Adrenal gland (tissue), 5 donors: Measurements from ENCODE around the gene PIGN.

Experiments
- CTCF ChIP-seq, 6 experiments: fragments of 450-650 bp in 4 of 6; fragments of 200-600 bp in 2 of 6; sonication (generic) in 1 of 6; IDR thresholded peaks; 1 replicate in 5 of 6; 2 replicates in 1 of 6; pipeline versions ENCODE4 v1.5.1 to v1.8.0; 2016 to 2021; ENCODE audit warnings: antibody characterized with exemption in 6 of 6, mild to moderate bottlenecking in 2 of 6, moderate library complexity in 1 of 6
- POLR2A ChIP-seq, 2 donors: fragments of 450-650 bp; IDR thresholded peaks; one replicate each; pipeline ENCODE4 v1.6.1; 2017; ENCODE audit warnings: antibody characterized with exemption in 2 of 2, mild to moderate bottlenecking in 2 of 2, moderate library complexity in 1 of 2
- donor health status: DM: no; HTN: no; CAD: no.

- TF ChIP-seq CTCF (IDR thresholded peaks at IDR 0.05), result no peak
- no peak for TF ChIP-seq POLR2A (IDR thresholded peaks at IDR 0.05)
These were observed 116.6 kb downstream of the PIGN start for GRCh38 chr18:62070302-62070701.
